HUDEP-2 (cell line): ENCODE data around the gene KIF2C.
"Not testable (repeated sequence)": the region's sequence is repeated elsewhere in the genome, so short reads cannot be mapped to it uniquely, and the experiment has no call there.

Source experiments
- DNase-seq, 76 experiments: peaks; one replicate each; lab custom pipeline; 2025; ENCODE audit not compliant: unreplicated experiment in 76 of 76; lab: John Stamatoyannopoulos, UW

The KIF2C gene

GRCh38 chr1:44792736-44793502 is 53.3 kb downstream of the KIF2C start:
- DNase-seq = no peak

GRCh38 chr1:44797886-44798285 is 58.2 kb downstream of the KIF2C start:
- DNase-seq = not testable (repeated sequence)

DNA sequence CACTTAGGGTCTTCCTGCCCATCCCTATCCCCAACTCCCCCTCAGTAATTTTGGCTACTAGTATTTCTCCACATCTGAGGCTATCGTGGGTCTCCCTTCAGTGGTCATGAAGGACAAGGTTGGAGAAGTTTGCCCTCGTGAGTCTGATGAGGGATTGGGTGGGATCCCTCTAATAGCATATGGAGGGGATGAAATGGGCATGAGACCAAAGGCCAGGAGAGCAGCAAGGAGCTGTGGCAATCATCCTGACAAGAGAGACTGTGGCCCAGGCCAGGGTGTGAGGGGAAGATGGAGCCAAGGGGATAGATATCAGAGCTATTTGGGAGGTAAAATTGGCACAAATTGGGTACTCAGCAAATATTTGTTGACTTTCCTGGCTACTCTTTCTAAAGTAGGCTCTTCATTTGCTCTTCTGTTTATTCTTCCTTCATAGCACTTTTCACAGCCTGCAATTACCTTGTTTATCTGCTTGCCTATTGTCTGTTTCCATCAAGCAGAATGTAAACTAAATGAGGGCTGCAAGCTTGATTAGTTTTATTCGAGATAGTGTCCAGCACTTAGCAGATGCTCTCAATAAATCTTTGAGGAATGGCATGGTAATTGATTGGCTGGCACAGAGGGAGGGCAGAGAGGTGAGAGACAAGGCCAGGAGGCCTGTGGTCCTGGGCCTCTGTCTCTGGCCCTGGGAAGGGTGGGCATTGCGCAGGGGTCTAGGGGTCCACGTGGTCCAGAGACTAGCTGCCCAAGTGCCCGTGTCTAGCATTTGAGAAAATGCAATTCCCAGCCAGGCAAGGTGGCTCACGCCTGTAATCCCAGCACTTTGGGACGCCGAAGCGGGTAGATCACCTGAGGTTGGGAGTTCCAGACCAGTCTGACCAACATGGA is 59.1 kb downstream of the KIF2C start:
- DNase-seq = no peak

DNA sequence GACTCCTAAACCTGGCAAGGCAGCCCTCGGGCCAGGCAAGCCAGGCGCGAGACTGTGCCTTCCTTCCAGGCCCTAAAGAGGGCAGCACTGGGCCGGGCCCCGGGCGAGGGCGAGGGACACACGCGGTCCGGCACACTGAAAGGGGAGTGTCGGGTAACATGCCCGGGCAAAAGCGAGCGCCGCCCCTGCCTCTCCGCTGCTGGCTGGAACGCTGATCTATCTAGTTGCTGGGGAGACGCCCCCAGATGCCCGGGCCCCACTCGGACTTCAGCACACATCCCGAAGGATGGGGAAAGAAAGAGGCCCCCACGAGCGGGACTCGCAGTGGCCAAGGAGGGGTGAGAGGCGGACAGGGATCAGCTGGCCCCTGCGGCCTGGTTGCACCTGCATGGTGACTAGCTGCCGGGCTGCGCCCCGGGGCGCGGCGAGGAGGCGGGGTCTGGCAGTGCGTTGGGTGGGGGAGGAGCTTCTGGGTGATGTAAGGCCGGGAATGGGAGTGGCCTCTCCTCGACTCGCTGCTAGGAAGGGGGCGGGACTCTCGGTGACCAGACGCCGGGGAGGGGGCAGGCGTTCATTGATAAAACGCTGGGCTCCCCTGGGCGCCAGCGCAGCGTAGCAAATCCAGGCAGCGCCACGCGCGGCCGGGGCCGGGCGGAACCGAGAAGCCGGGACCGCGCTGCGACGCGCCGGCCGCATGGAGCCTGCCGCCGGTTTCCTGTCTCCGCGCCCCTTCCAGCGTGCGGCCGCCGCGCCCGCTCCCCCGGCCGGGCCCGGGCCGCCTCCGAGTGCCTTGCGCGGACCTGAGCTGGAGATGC is 60.3 kb downstream of the KIF2C start, which contains the start of gene PLK3:
Gene PLK3, plus strand, starts transcription at position 608 of the 815 bp plus-strand sequence. Its CDS starts 87 bp downstream, at position 695.
- peak in 75 of 76 experiments; percentile 70 to 99 (median 96) for DNase-seq

DNA sequence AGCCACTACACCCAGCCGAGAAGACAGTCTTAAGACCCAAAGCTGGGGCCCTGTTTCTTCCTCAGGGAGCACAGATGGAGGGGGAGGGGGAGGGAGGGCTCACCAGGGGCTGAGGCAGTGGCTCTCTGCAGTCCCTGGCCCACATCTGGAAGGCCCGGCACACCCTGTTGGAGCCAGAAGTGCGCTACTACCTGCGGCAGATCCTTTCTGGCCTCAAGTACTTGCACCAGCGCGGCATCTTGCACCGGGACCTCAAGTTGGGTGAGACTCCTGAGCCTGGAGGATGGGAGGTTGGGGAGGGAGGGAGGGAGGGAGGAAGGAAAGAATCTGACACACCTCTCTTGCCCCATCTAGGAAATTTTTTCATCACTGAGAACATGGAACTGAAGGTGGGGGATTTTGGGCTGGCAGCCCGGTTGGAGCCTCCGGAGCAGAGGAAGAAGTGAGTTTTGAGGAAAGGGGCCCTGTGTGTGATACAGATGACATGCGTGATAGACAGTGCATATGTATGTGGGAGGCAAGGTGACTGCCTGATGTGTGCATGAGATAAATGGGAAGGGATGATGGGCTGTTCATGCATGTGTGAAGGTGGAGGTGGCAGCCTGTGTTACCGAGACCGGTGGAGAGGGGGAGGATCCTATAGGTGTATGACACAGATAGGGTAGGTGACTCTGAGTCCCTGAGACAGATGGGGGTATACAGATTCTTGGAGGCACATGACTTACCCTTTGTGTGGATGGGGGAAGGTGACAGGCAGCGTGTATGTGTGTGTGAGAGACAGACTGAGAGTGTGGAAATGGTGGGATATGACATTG is 62.1 kb downstream of the KIF2C start:
- peak in 9 of 76 experiments; percentile 4 to 47 (median 31) for DNase-seq

DNA sequence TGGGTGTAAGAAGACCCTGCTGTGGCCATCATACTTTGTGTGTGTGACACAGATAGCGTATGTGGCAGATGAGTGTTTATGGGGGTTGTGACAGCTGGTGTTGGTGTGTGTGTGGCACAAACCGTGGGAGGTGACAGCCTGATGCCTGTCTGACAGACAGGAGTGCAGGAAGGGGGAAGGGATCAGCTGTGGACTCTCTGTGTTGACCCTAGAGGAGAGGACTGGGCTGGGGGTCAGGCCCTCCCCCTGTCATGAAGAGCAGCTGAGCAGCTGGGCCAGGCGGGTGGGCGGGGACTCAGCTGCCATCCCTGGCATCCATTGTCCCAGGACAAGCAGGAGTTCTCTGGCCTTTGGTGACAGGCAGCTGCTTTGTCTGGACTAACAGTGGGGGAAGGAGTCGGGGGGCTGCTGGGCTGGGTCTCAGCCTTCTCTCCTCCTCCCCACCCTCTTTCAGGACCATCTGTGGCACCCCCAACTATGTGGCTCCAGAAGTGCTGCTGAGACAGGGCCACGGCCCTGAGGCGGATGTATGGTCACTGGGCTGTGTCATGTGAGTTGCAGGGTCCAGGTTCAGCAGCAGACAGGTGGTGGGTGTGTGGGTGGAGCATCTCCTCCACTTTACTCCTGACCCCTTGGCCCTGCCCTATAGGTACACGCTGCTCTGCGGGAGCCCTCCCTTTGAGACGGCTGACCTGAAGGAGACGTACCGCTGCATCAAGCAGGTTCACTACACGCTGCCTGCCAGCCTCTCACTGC is 62.8 kb downstream of the KIF2C start:
- DNase-seq = peak in 2 of 76 experiments; percentile 40 to 41

DNA sequence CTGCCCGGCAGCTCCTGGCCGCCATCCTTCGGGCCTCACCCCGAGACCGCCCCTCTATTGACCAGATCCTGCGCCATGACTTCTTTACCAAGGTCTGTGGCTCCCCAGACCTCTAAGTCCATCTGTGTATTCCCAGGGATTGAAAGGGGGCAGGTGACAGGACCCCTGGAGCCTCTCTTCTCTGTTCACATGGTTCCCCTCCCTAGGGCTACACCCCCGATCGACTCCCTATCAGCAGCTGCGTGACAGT is 63.4 kb downstream of the KIF2C start:
- DNase-seq = no peak

GRCh38 chr1:44803312-44804095 is 63.9 kb downstream of the KIF2C start:
- no peak for DNase-seq

DNA sequence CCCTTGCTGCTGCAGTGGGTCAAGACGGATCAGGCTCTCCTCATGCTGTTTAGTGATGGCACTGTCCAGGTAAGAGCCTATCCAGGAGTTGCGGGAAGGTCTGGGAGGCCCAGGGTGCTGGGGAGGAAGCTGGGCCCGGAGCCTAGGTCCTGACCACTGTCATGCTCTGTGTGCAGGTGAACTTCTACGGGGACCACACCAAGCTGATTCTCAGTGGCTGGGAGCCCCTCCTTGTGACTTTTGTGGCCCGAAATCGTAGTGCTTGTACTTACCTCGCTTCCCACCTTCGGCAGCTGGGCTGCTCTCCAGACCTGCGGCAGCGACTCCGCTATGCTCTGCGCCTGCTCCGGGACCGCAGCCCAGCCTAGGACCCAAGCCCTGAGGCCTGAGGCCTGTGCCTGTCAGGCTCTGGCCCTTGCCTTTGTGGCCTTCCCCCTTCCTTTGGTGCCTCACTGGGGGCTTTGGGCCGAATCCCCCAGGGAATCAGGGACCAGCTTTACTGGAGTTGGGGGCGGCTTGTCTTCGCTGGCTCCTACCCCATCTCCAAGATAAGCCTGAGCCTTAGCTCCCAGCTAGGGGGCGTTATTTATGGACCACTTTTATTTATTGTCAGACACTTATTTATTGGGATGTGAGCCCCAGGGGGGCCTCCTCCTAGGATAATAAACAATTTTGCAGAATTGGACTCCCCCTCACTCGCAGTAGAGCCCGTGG is 65.8 kb downstream of the KIF2C start:
- no peak for DNase-seq

DNA sequence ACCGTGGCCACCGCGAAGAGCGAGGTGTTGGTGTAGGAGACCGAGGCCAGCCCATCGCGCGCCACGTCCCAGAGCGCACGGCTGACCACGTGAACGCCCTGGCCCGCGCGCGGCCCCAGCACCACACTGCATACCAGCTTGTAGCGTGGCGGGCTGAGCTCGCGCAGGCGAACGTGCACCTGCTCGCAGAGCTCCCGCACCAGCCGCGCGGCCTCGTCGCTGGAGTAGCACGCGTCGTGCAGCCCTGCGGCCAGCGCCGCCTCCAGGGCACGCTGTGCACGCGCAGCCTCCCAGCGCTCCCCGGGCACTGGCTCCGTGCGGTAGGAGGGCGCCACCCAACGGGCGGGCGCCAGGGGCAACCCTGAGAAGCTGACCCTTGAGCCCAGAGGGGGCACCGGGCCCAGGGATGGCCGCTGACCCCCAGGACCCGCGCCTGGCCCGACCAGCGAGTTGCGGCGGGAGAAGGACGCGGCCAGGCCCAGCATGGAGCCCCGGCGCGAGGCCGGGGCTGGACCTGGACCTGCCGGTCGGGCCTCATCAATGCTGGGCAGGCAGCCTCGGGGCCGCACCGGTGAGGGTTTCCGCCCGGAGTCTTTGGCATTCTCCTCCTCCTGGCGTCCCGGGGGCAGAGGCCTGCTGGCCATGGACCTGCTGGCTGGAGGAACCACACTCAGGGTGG is 66.5 kb downstream of the KIF2C start:
- DNase-seq = no peak

- DNase-seq = no peak
These were observed 67.2 kb downstream of the KIF2C start, which contains the start of gene DYNLT4 for GRCh38 chr1:44806704-44807363. DYNLT4 (minus strand) TSS chr1:44807351; CDS start chr1:44806668, 683 bp downstream.

DNA sequence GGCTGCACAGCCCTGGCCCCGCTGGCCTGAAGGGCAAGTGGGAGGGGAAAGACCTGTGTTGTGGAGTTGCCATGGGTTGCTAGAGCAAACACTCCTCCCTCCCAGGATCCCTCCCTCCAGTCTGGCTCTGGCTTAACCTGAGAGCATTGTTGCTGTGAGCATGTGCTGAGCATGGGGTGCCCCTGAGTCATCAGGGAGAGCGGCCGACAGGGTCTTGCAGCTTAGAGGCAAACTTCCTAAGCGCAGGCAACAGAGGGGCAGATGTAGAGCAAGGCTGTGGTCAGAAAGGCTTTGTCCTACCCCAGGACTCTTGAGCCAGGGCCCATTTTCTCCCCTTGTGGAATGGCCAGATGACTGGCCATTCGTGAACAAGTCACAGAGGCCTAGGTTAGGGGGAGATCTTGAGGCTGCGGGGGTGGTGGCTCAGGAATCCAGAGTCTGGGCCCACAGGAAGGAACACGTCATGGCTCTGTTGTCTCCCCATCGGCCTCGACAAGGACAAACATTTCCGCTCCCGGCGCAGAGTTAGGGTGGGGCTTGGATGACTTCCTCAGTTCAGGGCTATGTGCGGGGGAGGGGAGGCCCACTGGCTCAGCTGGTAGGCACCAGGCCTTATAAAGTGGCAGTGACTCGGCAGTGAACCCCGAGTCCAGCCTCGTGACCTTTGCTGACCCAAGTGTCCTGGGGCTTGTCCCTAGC is 67.9 kb downstream of the KIF2C start:
- DNase-seq = peak in 74 of 76 experiments; percentile 43 to 95 (median 83)

DNA sequence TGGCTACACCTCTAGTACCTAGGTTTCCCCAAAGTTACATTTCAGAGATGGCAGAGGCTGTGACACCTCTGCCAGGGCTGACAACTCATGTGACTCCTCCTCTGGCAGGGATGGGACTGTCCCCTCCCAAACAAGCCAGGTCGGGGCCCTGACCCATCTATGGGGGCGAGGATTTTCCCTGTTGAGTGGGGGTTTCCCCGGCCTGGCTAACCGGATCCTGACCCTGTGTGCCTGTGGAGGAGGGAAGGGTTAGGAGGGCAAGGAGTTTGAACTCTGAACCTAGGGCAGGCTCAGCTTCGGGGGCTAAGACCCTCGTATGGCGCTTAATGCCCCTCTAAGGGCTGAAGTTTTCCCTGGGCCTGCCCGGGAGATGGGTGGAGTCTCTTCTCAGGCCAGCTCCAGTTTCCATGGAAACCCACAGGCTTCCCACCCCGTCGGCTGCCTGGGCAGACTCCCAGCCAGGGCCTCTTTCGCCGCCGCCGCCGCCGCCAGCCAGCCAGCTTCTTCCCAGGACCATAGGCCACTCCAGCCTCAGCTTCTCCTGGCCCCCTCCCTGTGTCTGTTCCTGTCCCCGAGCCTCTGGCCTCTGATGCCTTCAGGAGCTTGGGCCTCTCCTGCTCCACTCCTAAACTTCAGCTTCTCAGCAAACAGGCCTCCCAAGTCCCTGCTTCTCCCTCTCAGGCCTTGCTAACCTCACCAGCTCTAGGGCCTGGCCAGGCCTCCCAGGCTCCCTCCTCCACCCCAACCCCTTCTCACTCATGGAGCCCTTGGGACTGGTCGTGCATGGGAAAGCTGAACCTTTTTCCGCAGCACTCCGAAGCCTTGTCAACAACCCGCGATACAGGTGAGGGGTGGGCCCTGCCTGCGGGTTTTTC is 68.7 kb downstream of the KIF2C start, which contains the start of gene BTBD19:
Gene BTBD19, plus strand, starts transcription at position 461 of the 875 bp plus-strand sequence. Its CDS starts 298 bp downstream, at position 759.
- DNase-seq = peak in 40 of 76 experiments; percentile 17 to 73 (median 50)

DNA sequence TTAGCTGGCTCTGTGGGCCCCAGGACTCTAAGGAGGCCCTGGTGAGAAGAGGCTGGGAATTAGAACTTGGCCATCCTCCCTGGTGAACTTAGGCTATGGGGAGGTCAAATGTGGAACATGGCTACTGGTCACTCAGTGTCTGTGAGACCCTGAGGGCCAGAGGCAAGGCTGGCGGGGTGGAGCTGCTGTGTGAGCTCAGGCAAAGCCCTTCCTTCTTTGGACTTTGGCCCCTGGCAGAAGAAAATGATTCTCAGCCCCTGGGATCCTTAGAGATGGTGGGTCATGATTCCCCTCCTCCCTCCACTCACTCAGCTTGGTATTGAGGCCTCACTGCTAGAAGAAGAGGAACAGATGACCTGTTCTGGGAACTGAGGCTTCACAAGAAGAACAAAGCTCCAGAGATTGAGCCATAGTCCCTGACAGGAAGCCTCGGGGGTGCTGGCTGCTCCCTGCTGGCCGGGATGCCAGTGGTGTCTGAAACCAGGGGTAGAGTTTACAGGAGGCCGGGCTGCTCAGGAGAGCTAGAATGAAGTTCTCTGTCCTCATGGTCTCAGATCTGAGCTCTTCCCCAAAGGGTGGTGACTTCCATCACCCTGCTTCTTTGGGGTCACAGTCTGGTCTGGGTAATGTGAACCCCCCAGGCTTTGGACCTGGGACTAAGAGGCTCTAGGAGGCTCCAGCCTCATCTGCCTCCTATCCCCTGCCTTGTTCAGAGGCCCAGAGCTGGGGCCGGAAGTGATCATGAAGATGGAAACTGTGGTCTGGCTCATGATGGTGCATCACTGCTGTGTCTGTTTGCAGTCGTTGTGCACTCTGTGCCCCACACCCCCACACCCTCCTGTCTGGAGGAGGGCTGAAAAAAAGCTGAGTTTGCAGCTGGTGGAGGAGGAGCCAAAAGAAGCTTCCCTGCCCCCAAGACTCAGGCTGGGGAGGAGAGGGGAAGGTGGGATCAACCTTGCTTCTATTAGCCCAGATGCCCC is 69.6 kb downstream of the KIF2C start:
- peak in 27 of 76 experiments; percentile 12 to 78 (median 34) for DNase-seq
